CD4-positive, alpha-beta T cell treated with Interleukin-6 for 4 hours (primary cell): ENCODE data around the gene CALN1.

Experiments
- DNase-seq: peaks from one replicate; pipeline ENCODE4 v3.0.0-alpha.2; 2020; ENCODE audit warnings: mixed read lengths

CALN1 gene

DNA sequence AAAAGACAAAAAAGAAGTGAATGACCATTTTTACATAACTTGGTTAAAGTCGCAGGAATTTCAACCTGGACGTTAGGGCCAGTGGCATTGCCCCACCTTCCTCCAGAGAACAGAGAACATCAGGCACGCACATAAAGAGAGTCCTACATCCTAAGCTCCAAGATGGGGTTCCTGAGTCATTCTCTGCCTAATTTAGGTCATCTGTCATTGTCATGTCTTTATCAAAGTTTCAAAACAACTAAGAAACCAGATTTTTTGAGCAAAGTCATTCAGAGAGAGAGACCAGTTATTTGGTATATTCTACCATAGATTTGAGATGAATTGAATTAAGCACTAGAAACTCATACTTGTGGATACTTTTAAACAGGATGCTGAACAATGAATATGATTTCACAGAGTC is 241.7 kb downstream of the CALN1 start:
- DNase-seq, result no peak

DNA sequence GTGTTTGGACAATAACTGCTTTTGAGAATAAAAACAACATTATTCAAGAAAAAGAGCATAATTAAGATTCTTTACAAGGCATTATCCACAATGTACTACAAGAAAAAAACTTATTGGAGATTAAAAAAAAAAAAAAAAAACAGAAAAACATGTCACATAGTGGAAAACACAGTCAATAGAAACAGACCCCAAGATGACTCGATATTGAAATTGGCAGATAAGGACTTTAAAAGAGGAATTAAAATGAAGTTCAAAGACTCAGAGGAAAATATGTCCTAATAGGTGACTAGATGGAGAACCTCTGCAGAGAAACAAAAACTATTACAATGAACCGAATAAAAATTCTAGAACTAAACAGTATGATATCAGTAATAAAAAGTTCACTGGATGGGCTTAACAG is 248.9 kb downstream of the CALN1 start:
- no peak for DNase-seq

DNA sequence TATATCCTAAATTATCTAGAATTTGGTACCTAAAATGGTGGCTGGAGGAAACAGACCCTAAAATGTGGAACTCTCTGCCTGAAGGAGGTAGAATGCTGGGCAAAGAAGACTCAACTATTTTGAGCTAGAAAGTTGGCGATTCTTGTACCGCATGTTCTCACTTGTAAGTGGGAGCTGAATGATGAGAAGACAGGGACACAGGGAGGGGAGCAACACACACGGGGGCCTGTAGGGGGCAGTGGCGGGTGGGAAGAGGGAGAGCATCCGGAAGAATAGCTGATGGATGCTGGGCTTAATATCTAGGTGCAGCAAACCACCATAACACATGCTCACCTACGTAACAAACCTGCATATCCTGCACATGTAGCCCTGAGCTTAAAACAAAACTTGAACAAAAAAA is 250.6 kb downstream of the CALN1 start:
- DNase-seq, result no peak

DNA sequence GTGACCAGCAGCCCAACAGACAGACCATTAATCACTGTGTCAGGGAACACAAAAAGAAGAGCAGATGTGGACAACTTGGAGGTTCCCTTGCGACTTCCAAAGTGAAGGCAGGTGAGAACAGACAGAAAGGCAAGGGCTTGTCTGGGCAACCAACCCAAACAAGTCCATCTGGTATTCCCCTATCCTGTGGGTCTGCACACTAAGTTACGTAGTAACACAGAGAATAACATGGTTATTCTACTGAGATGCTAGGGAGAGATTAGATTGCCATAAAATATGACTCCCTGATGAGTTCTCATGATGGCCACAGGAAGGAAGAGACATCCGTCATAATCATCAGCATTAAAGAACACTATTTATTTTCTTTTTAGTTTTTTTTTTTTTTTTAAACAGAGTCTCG is 252.2 kb downstream of the CALN1 start:
- DNase-seq, result no peak

DNA sequence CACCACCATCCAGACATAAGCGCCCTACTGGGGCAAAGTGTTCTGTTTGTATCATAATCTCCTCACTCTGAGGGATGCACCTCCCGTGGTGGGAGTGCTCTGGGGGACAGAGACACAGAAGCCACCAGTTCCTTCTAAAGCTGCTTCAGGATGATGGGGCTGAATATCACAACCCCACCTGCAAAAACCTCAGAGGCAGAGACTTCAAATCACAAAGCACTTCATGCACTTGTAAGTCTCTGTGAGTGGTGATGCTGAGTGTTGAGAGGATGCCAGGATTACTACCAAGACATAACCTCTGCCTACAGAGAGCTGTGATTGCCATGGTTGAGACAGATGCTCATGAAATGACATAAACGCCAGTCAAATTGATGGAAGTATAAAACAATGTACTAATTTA is 255.5 kb downstream of the CALN1 start:
- DNase-seq, result no peak

DNA sequence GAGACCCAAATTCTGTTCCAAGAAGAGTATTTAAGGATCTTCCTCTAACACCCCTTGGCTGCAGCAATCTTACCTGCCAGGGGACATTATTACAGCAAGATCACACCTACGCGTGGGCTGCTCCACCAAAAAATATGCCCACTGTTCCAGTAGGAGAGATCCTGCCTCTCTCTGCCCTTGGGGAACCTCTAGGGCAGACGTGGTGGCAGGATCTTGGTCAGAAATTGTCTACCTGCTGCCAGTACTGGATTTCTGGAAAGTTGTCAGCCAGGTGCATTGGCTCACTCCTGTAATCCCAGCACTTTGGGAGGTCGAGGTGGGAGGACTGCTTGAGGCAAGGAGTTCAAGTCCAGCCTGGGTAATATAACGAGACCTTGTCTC is 259.0 kb downstream of the CALN1 start:
- DNase-seq, result no peak

DNA sequence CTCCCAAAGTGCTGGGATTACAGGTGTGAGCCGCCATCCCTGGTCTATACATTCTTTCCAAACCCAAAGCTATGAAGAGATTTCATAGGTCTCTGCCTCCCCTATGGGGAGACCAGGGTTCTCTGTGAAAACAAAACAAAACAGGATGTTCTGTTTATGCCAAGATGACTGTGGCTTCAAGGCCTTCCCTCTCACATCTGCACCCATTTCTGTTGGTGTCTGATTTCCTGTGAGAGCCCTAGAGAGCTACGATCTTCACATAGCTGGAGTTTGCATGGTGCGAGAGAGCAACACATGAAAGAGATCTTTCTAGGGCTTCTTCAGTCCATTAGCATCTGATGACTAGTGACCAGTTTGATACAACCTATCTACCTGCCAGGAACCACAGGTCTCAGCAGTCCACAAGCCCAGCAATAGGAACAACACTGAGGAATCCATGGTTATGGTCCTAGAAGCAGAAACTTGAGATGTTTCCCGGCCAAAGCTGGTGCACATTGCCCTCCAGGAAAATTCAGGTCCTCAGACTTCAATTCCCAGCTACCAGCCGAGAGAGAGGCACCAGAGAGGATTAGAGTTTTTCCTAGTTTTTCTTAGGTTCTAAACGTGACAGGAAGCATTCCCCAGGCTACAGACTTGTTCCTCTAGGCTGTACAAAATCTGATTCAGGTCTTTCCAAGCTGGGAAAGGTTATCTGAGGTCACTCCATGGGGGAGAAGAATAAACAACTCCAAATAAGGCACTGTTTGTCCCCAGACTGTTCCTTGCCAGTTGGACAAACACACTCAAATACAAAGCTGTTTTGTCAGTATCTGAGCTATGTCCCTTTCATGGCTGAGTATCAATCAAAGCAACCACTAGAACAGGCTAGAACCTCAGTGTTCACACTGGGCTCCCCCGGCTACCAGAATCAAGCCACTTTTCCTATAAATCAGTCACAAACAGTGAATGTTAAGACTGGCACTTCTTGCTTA is 259.7 kb downstream of the CALN1 start:
- DNase-seq, result no peak

DNA sequence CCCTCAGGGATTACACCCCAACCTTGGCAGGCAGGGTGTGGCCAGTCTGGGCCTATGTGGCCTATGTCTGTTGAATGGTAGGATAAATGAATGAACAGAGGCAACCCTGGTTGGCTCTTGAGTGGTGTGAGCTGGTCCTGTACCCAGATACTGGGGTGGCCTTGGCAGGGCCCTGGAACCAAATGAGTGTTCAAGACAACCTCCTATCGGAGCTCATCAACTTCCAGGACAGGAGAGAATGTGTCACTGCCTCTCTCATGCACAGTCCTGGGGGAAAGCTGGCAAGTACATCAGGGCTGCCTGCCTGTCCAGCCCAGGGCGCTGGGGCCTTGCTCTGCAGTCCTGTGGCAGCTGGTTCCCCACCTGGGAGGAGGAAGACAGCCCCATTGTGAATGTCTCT is 271.6 kb downstream of the CALN1 start:
- DNase-seq, result no peak

DNA sequence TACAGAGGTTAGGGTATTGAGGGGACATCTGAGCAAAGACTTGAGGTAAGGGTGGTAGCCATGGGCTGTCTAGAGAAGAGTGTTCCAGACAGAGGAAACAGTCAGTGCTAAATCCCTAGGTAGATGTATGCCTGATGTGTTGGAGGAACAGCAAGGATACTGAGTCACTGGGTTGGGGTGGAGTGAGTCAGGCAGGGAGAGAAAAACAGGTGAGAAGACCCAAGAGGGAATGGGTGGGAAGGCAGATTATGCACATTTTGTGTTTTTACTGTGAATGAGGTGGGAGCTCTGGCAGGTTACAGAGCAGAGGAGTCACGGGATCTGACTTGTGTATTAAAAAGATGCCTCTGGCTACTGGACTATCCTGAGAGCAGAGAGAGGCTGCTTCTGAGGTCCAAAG is 285.0 kb downstream of the CALN1 start:
- no peak for DNase-seq

DNA sequence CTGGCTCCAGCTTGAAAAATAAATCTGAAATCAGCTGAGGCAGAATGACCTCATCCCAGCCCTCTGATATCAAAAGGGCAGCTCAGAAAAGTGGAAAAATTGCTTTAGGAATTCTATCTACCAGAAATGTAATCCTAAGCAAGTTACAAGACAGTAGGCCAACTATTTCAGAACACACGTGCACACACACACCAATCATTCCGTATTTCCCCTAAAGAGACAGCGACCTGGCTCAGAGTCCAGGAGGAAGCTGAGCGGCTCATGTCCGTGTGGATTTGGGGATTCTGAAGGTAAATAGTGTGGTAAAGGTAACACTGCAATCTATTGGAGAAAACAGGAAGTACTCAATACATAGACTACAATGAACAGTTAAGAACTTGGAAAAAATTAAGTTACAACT is 288.2 kb downstream of the CALN1 start:
- no peak for DNase-seq

DNA sequence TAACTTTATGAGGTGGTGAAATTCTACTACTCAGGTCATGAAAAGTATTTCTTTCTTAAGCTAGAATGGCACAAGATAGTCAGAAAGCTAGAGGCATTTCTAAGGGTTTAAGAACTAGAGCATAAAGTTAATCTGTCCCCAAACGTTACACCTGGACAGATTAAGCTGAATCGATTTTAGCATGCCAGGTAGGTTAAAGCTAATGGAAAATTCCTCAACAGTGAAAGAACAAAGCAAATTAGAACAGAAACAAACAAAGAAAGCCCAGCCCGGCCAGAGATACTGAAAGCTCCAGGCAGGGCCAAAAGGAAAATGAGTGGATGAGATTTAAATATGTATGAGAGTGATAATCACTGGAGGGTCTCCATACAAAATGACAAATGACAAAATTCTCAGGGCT is 293.8 kb downstream of the CALN1 start:
- DNase-seq, result no peak

DNA sequence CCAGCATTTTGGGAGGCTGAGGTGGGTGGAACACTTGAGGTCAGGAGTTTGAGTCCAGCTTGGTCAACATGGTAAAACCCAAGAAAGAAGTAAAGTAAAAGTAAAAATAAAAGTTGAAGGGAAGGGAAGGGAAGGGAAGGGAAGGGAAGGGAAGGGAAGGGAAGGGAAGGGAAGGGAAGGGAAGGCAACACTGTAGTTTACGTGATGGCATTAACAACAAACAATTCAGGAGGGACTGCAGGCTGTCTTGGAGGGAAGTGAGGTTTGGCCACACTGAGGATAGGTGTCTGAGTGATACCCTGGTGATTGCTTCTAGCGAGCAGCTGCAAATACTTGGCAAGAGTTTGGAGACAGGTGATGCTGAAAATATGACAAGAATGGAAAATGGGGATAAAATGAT is 298.0 kb downstream of the CALN1 start:
- DNase-seq, result no peak

DNA sequence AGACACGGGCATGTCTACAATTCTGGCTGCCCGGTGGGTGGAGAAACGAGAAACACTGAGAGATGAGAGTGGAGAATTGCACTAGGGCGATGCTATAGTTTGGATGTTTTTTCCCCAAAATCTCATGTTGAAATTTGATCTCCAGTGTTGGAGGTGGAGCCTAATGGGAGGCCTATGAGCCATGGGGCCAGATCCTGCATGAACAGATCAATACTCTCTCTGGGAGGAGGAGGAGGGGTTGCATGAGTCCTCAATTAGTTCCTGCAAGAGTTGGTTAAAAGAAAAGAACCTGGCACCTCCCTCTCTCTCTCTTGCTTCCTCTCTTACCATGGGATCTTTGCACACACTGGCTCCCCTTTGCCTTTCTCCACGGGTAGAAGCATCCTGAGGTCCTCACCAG is 299.1 kb downstream of the CALN1 start:
- no peak for DNase-seq

DNA sequence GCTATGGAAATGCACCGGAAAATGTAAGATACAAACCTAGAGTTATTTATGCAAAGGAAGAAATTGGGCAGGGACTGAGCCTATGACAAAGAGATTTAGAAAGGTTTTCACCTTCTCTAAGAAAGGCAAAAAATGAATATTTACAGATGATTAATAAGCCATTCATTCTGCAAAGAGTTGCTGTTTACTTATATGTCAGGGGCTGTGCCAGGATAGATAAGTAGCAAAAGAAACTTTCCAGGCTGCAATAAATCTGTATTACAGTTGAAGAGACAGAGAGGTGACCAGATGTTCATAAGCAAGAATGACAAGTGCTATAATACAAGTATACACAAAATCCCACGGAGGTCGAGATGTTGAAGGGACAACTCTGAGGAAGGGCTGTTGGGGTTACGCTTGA is 299.6 kb downstream of the CALN1 start:
- DNase-seq, result no peak

DNA sequence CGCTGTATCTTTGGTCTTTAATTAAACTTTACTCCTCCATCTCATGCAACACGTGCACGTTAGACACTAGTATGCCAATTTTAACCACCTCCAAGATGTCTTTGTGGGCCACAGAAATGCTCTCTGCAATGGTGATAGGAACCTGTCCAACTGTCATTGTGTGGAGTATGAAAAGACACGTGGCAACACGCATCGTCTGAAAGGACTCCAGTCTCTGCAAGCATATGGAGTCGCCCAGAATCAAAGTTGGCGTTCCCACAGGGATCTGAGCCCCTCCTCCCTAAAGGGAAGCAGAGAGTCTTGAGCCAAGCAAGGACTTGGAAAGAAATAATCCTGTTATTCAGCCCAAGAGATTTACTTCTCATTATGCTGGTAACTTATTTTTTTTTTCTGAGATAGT is 301.1 kb downstream of the CALN1 start:
- DNase-seq, result no peak

DNA sequence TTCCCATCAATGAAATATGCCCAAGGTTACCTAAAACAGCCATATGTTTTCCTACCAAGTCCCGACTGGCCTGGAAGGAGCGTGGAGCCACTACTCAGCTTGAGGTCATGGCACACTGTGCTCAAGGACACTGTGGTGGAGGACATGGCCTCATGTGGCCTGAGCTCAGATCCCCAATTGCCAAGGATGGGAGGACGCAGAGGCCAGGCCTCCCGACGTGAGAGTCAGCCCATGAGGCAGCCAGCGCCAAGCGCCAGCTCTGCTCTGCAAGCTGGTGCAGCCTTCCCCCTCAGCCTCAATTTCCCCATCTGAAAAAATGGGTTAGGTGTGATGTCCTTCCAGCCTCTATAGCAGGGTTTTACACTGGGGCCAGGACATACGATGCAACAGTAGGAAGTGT is 302.6 kb downstream of the CALN1 start:
- no peak for DNase-seq

DNA sequence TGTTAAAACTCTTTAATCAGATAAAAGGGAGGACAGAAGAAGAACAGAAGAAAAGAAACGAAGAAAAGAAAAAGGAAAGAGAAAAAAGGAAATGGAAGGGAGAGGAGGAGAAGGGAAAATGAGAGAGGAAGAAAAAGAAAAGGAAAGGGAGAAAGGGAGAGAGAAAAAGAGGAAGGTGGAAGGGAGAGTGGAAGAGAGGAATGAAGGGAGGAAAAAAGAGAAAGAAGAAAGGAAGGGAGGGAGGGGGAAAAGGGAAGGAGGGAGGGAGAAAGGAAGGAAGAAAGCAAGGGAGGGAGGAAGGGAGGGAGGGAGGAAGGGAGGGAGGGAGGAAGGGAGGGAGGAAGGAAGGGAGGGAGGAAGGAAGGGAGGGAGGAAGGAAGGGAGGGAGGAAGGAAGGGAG is 305.7 kb downstream of the CALN1 start:
- no peak for DNase-seq

DNA sequence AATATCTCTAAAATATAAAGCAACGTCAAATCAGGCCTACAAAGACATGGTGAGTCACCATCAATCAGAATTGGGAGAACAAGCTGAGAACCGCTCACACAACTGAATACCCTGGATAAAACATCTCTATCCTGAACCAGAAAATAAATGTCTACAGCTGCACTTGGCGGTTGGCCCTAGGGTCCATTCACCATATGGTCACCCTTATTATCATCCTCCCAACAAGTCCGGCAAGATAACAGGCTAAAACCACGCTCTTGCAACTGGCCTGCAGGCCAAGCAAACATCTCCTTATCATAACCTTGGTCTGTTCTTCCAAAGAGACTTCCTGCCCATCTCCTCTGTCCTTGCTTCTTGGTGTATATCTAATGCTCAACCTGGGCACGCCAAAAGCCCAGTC is 310.7 kb downstream of the CALN1 start:
- no peak for DNase-seq

DNA sequence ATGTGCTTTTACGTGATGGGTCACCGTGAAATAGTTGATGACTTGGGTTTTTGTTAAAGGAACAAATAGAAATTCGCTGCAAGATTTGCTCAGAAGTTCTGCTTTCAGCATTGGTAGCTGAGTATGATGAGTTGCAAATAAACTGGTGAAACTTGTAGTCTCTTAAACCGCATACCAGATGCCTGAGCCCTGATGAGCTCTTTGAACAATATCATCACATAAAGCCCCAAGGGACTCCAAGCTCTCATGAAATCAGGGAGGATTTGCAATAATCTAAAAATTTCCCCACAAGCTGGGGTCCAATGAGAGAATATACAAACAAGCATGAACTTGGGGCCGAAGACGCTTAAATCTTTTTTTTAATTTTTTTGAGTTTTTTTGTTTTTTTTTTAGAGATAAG is 312.4 kb downstream of the CALN1 start:
- DNase-seq, result no peak

DNA sequence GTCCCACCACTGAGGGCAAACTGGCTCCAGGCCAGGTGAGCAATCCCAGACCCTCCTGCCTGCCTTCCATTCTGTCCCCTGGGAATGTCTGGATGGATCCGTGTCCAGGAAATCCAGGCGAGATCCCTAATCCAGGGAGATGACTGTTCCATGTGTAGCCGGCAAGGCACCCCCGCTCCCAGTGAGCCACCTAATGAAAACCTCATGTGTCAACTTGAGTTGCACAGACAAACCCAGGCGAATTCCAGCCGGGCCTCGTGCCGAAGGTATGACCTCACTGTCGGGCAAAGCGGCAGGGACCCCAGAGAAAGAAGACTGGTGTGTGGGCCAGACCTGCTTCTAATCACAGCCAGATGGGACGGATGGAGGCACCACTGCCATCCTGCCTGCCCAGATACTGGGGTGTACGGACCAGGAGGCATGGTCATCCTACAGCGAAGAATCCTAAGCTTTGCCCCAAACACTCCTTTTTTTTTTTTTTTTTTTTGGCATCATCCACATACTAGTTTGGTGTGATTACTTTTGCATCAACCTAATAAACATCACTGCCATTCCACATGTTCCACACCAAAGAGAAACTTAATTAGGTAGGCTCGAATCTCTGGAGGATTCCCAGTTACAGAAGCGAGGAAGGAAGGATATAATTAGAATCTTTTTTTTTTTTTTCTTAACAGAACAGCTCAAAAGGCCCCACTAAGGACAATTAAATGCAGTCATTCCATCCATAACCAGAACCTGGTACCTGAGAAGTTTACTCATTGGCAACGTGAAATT is 313.1 kb downstream of the CALN1 start:
- no peak for DNase-seq

DNA sequence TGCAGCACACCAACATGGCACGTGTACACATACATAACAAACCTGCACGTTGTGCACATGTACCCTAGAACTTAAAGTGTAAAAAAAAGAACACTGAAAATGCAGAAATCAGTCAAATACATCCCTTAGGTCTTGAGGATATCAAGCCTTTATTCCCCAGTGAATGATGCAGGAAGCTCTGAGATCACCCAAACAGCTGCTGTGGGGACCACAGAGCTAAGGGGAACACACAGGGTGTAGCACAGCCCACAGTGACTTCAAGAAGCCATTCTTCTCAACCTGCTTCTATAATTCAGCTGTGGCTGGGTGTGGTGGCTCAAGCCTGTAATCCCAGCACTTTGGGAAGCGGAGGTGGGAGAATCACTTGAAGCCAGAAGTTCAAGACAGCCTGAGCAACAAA is 314.9 kb downstream of the CALN1 start:
- no peak for DNase-seq

DNA sequence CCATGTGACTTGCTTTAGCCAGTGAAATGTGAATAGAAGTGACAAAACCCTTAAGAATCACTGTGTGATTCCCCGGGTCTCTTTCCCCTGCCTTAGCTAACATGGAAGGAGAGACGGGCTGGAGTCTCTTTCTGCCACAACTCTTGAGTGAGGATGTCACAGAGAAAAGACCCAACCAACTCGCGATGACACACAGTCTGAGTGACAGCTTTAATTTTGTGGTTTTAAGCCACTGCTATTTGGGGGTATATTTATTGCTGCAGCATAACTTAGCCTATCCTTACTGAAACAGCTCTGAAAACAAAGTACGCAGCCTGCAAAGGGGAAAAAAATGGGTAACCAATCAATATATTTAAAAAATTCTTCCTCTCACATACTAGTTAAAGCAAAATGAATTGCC is 319.4 kb downstream of the CALN1 start:
- DNase-seq, result no peak

DNA sequence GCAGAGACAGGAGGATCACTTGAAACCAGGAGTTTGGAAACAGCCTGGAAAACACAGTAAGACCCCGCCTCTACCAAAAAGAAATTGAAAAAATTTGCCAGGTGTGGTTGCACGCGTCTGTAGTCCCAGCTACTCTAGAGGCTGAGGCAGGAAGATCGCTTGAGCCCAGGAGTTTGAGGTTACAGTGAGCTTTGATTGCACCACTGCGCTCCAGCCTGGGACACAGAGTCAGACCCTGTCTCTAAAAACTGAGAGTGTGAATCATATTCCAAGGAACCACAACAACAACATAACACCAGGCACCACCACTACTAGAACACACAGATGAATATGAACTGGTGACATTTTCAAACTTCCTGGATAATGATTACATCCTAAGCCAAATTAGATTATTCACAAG is 324.2 kb downstream of the CALN1 start:
- no peak for DNase-seq

DNA sequence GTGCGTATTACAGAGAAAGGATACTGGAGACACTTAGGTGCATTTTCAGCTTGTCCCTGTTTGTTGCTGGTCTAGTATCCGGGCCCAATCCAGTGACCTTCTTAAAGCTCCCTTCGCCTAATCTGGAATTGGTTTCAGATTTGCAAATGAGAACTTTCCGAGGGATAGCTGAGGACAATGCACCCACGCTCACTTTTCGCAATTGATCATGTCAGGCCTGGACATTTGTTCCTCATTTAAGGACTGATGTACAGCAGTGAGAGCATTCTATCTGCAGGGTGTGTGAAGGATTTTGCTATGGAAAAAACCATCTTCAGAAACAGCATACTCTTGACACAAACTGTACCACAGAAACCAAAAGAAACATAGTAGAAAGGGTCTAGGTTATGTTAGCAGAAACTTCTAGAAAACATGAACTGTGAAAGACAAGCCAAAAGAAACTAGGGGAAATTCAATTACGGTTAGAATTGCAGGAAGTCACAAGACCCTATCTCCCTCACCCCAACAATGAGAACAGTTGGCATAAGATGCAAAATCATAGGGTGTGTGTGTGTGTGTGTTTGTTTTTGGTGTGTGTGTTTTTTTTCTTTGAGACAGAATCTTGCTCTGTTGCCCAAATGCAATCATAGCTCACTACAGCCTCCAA is 331.1 kb downstream of the CALN1 start:
- no peak for DNase-seq
